Measurements from ENCODE around the gene AKR1B1. TPM values are rescaled to one million over a fixed set of nuclear protein-coding genes. Genes with fewer than 3 reads are reported as not detected.

AKR1B1 gene
- total and polyA plus RNA-seq, 2 experiments from 2014 or later, result 61.0 to 164 TPM

- in situ Hi-C loops (cut with MboI), result no loop called here
- H2AFZ ChIP-seq, result no peak overlapping the region
- no peak overlapping the region for H3K27ac ChIP-seq
- no peaks in the 10 kb centered on the region for H3K9me2 ChIP-seq (ENCODE audit: insufficient read depth)
- 92 to 96% methylated on average over 2 of the region's 2 CpGs for WGBS, 2 experiments (ENCODE audit: low coverage in 1 of 2, low lambda C conversion rate in 2 of 2, missing lambda C conversion rate in 2 of 2)
- H3K36me3 ChIP-seq (ENCODE audit: low read depth), result no peaks in the 10 kb centered on the region
- H3K4me3 ChIP-seq, result peak overlapping the region; percentile 87; the same call in 1 of the 2 replicates
- H3K79me2 ChIP-seq (ENCODE audit: insufficient read depth), result peaks cover 45% of the 10 kb centered on the region
- no peak for DNase-seq
- peaks cover 26% of the 10 kb centered on the region for H3K4me1 ChIP-seq (ENCODE audit: insufficient read depth)
- H3K9me3 ChIP-seq (ENCODE audit: low read depth), result no peaks in the 10 kb centered on the region
- H3F3A ChIP-seq (ENCODE audit: insufficient read depth), result peaks cover 15% of the 10 kb centered on the region
- H4K20me1 ChIP-seq (ENCODE audit: insufficient read depth), result no peaks in the 10 kb centered on the region
- TF ChIP-seq EZH2 (IDR thresholded peaks at IDR 0.05; ENCODE audit: insufficient read depth, poor library complexity, severe bottlenecking) (no peak), EZH2phosphoT487 (IDR thresholded peaks at IDR 0.05; ENCODE audit: insufficient read depth, low read depth) (no peak)
- no peak overlapping the region for H3K9ac ChIP-seq
- no peaks in the 10 kb centered on the region for H3K27me3 ChIP-seq (replicated peaks; ENCODE audit: insufficient read depth)
- peak overlapping the region; percentile 93 for H3K4me2 ChIP-seq (ENCODE audit: unreplicated experiment)
Observed at GRCh38 chr7:134457210-134457609, 1.7 kb downstream of the AKR1B1 start.

DNA sequence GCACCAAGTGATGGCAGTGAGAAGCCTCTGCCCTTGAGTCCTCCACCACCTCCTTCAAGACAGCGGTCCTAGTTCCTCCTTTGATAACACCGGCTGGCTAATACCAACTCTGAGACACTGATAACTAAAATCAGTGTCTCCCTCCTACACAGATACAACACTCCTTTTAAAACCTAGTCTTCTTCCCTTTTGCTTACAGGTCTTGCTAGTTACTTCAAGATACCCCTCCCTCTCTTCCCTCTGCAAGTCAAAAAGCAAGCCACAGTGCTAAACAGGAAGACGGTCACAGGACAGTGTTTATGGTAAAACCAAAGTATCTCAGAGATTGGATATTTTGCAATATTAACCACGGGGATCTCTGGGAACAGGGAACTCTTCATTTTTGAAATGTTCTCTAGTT lies 4.6 kb downstream of the AKR1B1 start:
- no peaks in the 10 kb centered on the region for H3K9me2 ChIP-seq (ENCODE audit: insufficient read depth)
- no peak overlapping the region for H3K27ac ChIP-seq
- no peaks in the 10 kb centered on the region for H4K20me1 ChIP-seq (ENCODE audit: insufficient read depth)
- no peaks in the 10 kb centered on the region for H3K27me3 ChIP-seq (replicated peaks; ENCODE audit: insufficient read depth)
- H3K9me3 ChIP-seq (ENCODE audit: low read depth), result no peaks in the 10 kb centered on the region
- H3K4me1 ChIP-seq (ENCODE audit: insufficient read depth), result peaks cover 10% of the 10 kb centered on the region
- in situ Hi-C loops (cut with MboI), result no loop called here
- 75 to 83% methylated on average over 4 of the region's 4 CpGs for whole genome bisulfite sequencing, 2 experiments (ENCODE audit: low coverage in 1 of 2, low lambda C conversion rate in 2 of 2, missing lambda C conversion rate in 2 of 2)
- H3K4me3 ChIP-seq, result no peak overlapping the region
- TF ChIP-seq EZH2phosphoT487 (IDR thresholded peaks at IDR 0.05; ENCODE audit: insufficient read depth, low read depth) (no peak), EZH2 (IDR thresholded peaks at IDR 0.05; ENCODE audit: insufficient read depth, poor library complexity, severe bottlenecking) (no peak)
- no peaks in the 10 kb centered on the region for H3F3A ChIP-seq (ENCODE audit: insufficient read depth)
- H2AFZ ChIP-seq, result no peak overlapping the region
- peaks cover 45% of the 10 kb centered on the region for H3K79me2 ChIP-seq (ENCODE audit: insufficient read depth)
- H3K9ac ChIP-seq, result no peak overlapping the region
- no peak for DNase-seq
- no peak overlapping the region for H3K4me2 ChIP-seq (ENCODE audit: unreplicated experiment)
- H3K36me3 ChIP-seq (ENCODE audit: low read depth), result no peaks in the 10 kb centered on the region

DNA sequence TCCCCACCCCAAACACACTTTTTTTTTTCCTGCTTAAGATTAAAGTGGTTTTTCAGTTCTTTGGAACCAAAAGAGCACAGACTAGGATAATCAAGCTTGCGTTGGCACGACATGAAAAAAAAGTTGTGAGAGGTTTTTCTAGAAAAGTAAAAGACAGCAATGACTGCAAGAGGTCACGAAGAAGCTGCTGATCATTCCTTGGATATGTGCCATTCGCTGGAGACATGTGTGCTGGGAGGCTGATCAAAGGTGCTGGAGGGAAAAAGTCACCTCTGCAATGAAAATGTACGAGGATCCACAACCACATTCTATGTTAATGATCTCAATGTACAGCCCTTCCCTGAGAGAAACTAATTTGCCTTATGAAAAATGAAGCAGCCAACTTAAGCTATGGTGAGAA lies 5.4 kb downstream of the AKR1B1 start:
- Histone ChIP-seq H3K4me2 (ENCODE audit: unreplicated experiment) (no peak overlapping the region), H3K36me3 (ENCODE audit: low read depth) (no peaks in the 10 kb centered on the region)

GRCh38 chr7:134452991-134453473 lies 5.9 kb downstream of the AKR1B1 start:
- Histone ChIP-seq H3K27me3 (replicated peaks; ENCODE audit: insufficient read depth) (no peaks in the 10 kb centered on the region), H3K4me3 (no peak overlapping the region), H3K4me2 (ENCODE audit: unreplicated experiment) (no peak overlapping the region), H3K9me2 (ENCODE audit: insufficient read depth) (no peaks in the 10 kb centered on the region), H4K20me1 (ENCODE audit: insufficient read depth) (no peaks in the 10 kb centered on the region), H3K36me3 (ENCODE audit: low read depth) (0 out of 2 replicates have a peak, but pooled peaks cover 2% of the 10 kb centered on the region), H3K9me3 (ENCODE audit: low read depth) (no peaks in the 10 kb centered on the region), H3K79me2 (ENCODE audit: insufficient read depth) (peaks cover 42% of the 10 kb centered on the region), H3K4me1 (ENCODE audit: insufficient read depth) (peaks cover 14% of the 10 kb centered on the region), H2AFZ (no peak overlapping the region), H3K27ac (no peak overlapping the region), H3F3A (ENCODE audit: insufficient read depth) (peaks cover 4% of the 10 kb centered on the region; the same call in 1 of the 2 replicates), H3K9ac (no peak overlapping the region)
- TF ChIP-seq EZH2phosphoT487 (IDR thresholded peaks at IDR 0.05; ENCODE audit: insufficient read depth, low read depth) (no peak), EZH2 (IDR thresholded peaks at IDR 0.05; ENCODE audit: insufficient read depth, poor library complexity, severe bottlenecking) (no peak)
- no peak for DNase-seq
- 89 to 91% methylated on average over 7 of the region's 7 CpGs for WGBS, 2 experiments (ENCODE audit: low coverage in 1 of 2, low lambda C conversion rate in 2 of 2, missing lambda C conversion rate in 2 of 2)
- in situ Hi-C loops (cut with MboI), result no loop called here

More for the DNA sequence above, 5.4 kb downstream of the AKR1B1 start:
- no peaks in the 10 kb centered on the region for H3K9me2 ChIP-seq (ENCODE audit: insufficient read depth)
- no peak overlapping the region for H2AFZ ChIP-seq
- no peaks in the 10 kb centered on the region for H3K27me3 ChIP-seq (replicated peaks; ENCODE audit: insufficient read depth)
- no peak for DNase-seq
- no peak for TF ChIP-seq EZH2phosphoT487 (IDR thresholded peaks at IDR 0.05; ENCODE audit: insufficient read depth, low read depth)
- no peak for TF ChIP-seq EZH2 (IDR thresholded peaks at IDR 0.05; ENCODE audit: insufficient read depth, poor library complexity, severe bottlenecking)
- H4K20me1 ChIP-seq (ENCODE audit: insufficient read depth), result no peaks in the 10 kb centered on the region
- in situ Hi-C loops (cut with MboI), result no loop called here
- H3F3A ChIP-seq (ENCODE audit: insufficient read depth), result peaks cover 4% of the 10 kb centered on the region; the same call in 1 of the 2 replicates
- no peak overlapping the region for H3K27ac ChIP-seq
- H3K79me2 ChIP-seq (ENCODE audit: insufficient read depth), result peaks cover 45% of the 10 kb centered on the region
- peaks cover 11% of the 10 kb centered on the region for H3K4me1 ChIP-seq (ENCODE audit: insufficient read depth)
- H3K9me3 ChIP-seq (ENCODE audit: low read depth), result no peaks in the 10 kb centered on the region
- H3K4me3 ChIP-seq, result no peak overlapping the region
- H3K9ac ChIP-seq, result no peak overlapping the region
- 86 to 93% methylated on average over 5 of the region's 5 CpGs for WGBS, 2 experiments (ENCODE audit: low coverage in 1 of 2, low lambda C conversion rate in 2 of 2, missing lambda C conversion rate in 2 of 2)

Measured in GM23248 (cell line).